Activated CD8-positive, alpha-beta memory T cell treated with anti-CD3 and anti-CD28 coated beads, Interleukin-2, amount 50 U/mL, for 4 hours (primary cell): Measurements from ENCODE around the gene CACNA1C.

Source experiments
- DNase-seq: peaks from one replicate; pipeline ENCODE4 v3.0.0-alpha.2; 2020

Gene CACNA1C

GRCh38 chr12:2347844-2348481, 295.2 kb downstream of the CACNA1C start:
- no peak for DNase-seq

GRCh38 chr12:2348482-2348852, 295.7 kb downstream of the CACNA1C start:
- DNase-seq = no peak

GRCh38 chr12:2351161-2351560, 298.4 kb downstream of the CACNA1C start:
- DNase-seq = no peak

- DNase-seq = no peak
Observed at GRCh38 chr12:2352203-2352602, 299.4 kb downstream of the CACNA1C start.

GRCh38 chr12:2353281-2353680, 300.5 kb downstream of the CACNA1C start:
- no peak for DNase-seq

- no peak for DNase-seq
Observed at GRCh38 chr12:2353691-2354090, 300.9 kb downstream of the CACNA1C start.

GRCh38 chr12:2354151-2354991, 301.6 kb downstream of the CACNA1C start:
- DNase-seq = no peak

- no peak for DNase-seq
Observed at GRCh38 chr12:2355198-2355597, 302.4 kb downstream of the CACNA1C start.

- DNase-seq = no peak
Observed at GRCh38 chr12:2355604-2356003, 302.8 kb downstream of the CACNA1C start.

GRCh38 chr12:2356601-2357125, 303.9 kb downstream of the CACNA1C start:
- no peak for DNase-seq

GRCh38 chr12:2358986-2359658, 306.3 kb downstream of the CACNA1C start:
- DNase-seq = no peak

- DNase-seq = no peak
Observed at GRCh38 chr12:2359725-2360629, 307.2 kb downstream of the CACNA1C start.

- DNase-seq = no peak
Observed at GRCh38 chr12:2360630-2361170, 307.9 kb downstream of the CACNA1C start.

- no peak for DNase-seq
Observed at GRCh38 chr12:2363836-2364609, 311.2 kb downstream of the CACNA1C start.

GRCh38 chr12:2364631-2365051, 311.9 kb downstream of the CACNA1C start:
- DNase-seq = no peak

- DNase-seq = no peak
Observed at GRCh38 chr12:2366711-2367110, 313.9 kb downstream of the CACNA1C start.

- no peak for DNase-seq
Observed at GRCh38 chr12:2372178-2372577, 319.4 kb downstream of the CACNA1C start.

- no peak for DNase-seq
Observed at GRCh38 chr12:2372735-2373134, 319.9 kb downstream of the CACNA1C start.

GRCh38 chr12:2373307-2373706, 320.5 kb downstream of the CACNA1C start:
- no peak for DNase-seq

GRCh38 chr12:2374092-2374906, 321.5 kb downstream of the CACNA1C start:
- no peak for DNase-seq

GRCh38 chr12:2375871-2376270, 323.1 kb downstream of the CACNA1C start:
- no peak for DNase-seq
